Upper lobe of left lung (tissue), 6 donors: ENCODE results near the gene GRB7. TPM values are rescaled to one million over a fixed set of nuclear protein-coding genes. Genes with fewer than 3 reads are reported as not detected.

Source experiments
- ATAC-seq, 2 donors: fragments of 200-7000 bp; cut with Tn5 transposase; one replicate each; pipeline ENCODE4 v1.9.1; 2022; ENCODE audit warnings: mild to moderate bottlenecking in 2 of 2, moderate library complexity in 2 of 2; ENCODE audit not compliant: low FRiP score in 2 of 2
- DNase-seq, 2 donors: peaks; one replicate each; pipeline ENCODE4 v3.0.0-alpha.2; 2019 to 2020
- H3K27ac ChIP-seq, 4 donors: fragments of 200-600 bp; sonication (generic); one replicate each; pipeline ENCODE4 v1.5.1; 2016 to 2019
- H3K27me3 ChIP-seq, 4 donors: fragments of 200-600 bp; sonication (generic); one replicate each; pipeline ENCODE4 v1.5.1; 2017 to 2019
- H3K36me3 ChIP-seq, 4 donors: fragments of 200-600 bp; sonication (generic); one replicate each; pipeline ENCODE4 v1.5.1; 2016 to 2019
- H3K4me1 ChIP-seq, 4 donors: fragments of 200-600 bp; sonication (generic); one replicate each; pipeline ENCODE4 v1.5.1; 2018 to 2019
- H3K4me3 ChIP-seq, 4 donors: fragments of 200-600 bp; sonication (generic); one replicate each; pipeline ENCODE4 v1.5.1; 2017 to 2019; ENCODE audit warnings: mild to moderate bottlenecking in 2 of 4, moderate library complexity in 1 of 4
- H3K9me3 ChIP-seq, 4 donors: fragments of 200-600 bp; sonication (generic); one replicate each; pipeline ENCODE4 v1.5.1; 2018 to 2019
- CTCF ChIP-seq, 6 experiments: fragments of 450-650 bp in 4 of 6; fragments of 200-600 bp in 2 of 6; sonication (generic) in 2 of 6; IDR thresholded peaks; one replicate each; pipeline ENCODE4 v1.5.1; 2016 to 2019; ENCODE audit warnings: antibody characterized with exemption in 6 of 6
- EP300 ChIP-seq, 4 donors: sonication (generic); formaldehyde crosslinking; IDR thresholded peaks; one replicate each; pipeline ENCODE4 v1.5.1; 2017; ENCODE audit warnings: antibody characterized with exemption in 4 of 4, control low read depth in 2 of 4
- POLR2A ChIP-seq, 4 donors: fragments of 450-650 bp; IDR thresholded peaks; one replicate each; pipeline ENCODE4 v1.5.1; 2016 to 2017; ENCODE audit warnings: antibody characterized with exemption in 4 of 4, mild to moderate bottlenecking in 2 of 4
- POLR2AphosphoS5 ChIP-seq, 2 donors: sonication (generic); formaldehyde crosslinking; IDR thresholded peaks; one replicate each; pipeline ENCODE4 v1.5.1; 2017; ENCODE audit warnings: antibody characterized with exemption in 2 of 2
- WGBS, 2 donors: methylation state at CpG; one replicate each; pipeline ENCODE4 v1.1.5; 2017 to 2018; 5-methylcytosine and 5-hydroxymethylcytosine counted together
- small RNA-seq, 4 donors: library from RNA; depleted of rRNA; stranded (forward); fragments of <200 nt; gene quantifications; one replicate each; pipeline ENCODE3, GENCODE V24; 2016
- total RNA-seq, 6 donors: library from RNA; depleted of rRNA in 4 of 6; stranded (reverse); fragments of >200 nt in 4 of 6; gene quantifications; one replicate each; pipeline versions ENCODE4 v1.1.0 to v1.2.1, GENCODE V29; 2016 to 2021
- donor health status: DM: no; HTN: no; CAD: no; lungs with moderate emphysema.
- donor health status: DM: no; HTN: yes; CAD: no; lungs with severe emphysema.

The GRB7 gene
- total RNA-seq, 6 donors from 2014 or later = 19.9 to 82.8 (median 31.1) TPM

DNA sequence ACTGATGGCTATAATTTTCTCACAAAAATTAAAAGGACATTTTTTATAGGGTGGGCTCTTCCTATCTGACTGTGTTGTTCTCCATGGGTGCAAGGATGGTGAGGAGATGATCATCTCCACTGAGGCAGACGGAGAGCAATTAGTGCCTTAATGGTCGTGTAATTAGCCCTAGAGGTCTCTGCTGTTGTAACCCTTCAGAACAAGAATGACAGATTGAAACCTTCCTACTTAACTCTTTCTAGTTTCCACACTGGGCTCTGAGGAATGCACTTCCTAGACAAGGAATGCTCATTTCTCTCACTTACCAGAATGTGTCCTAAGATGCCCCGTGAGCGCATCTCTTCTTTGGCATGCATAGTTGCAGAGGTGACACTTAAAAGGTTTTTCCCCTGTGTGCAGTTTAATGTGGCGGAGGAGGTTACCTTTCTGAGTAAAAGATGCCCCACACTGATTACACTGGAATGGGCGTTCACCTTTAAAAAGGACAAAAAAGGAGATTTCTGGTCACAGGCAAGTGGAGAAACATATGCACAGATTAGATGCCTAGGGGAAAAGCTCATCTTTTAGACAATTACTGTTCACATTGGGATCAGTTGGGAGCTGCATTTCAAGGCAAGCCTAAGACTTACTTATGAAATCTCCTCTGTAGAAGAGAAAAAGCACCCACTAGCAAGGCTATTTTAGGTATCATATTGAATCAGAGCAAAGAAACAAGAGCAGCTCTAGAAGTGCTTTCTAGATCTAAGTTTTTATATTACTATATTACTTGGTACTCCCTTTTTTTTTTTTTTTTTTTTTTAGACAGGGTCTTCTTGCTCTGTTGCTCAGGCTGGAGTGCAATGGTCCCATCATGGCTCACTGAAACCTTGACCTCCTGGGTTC lies 53.6 kb downstream of the GRB7 start:
- 61 to 71% methylated on average over 6 of the region's 6 CpGs for WGBS, 2 donors
- Histone ChIP-seq H3K9me3 (no peaks in the 10 kb centered on the region), H3K27me3 (no peaks in the 10 kb centered on the region), H3K4me1 (no peaks in the 10 kb centered on the region), H3K36me3 (no peaks in the 10 kb centered on the region), H3K27ac (no peak overlapping the region), H3K4me3 (no peak overlapping the region)
- DNase-seq (no peak), ATAC-seq (no peak)
- TF ChIP-seq POLR2A (IDR thresholded peaks at IDR 0.05) (no peak), POLR2AphosphoS5 (IDR thresholded peaks at IDR 0.05) (no peak), CTCF (IDR thresholded peaks at IDR 0.05) (no peak), EP300 (IDR thresholded peaks at IDR 0.05) (no peak)

GRCh38 chr17:39792526-39793221 lies 54.9 kb downstream of the GRB7 start:
- Histone ChIP-seq H3K9me3 (no peaks in the 10 kb centered on the region), H3K27ac (no peak overlapping the region), H3K36me3 (no peaks in the 10 kb centered on the region), H3K27me3 (no peaks in the 10 kb centered on the region), H3K4me3 (no peak overlapping the region), H3K4me1 (no peaks in the 10 kb centered on the region)
- TF ChIP-seq CTCF (IDR thresholded peaks at IDR 0.05) (no peak), EP300 (IDR thresholded peaks at IDR 0.05) (no peak), POLR2AphosphoS5 (IDR thresholded peaks at IDR 0.05) (no peak), POLR2A (IDR thresholded peaks at IDR 0.05) (no peak)
- ATAC-seq = no peak
- 81 to 83% methylated on average over 10 of the region's 10 CpGs for WGBS, 2 donors
- DNase-seq = no peak

GRCh38 chr17:39793301-39793872 lies 55.6 kb downstream of the GRB7 start:
- H3K27me3 ChIP-seq = no peaks in the 10 kb centered on the region
- H3K27ac ChIP-seq = no peak overlapping the region
- DNase-seq (no peak), ATAC-seq (no peak)
- no peak for TF ChIP-seq CTCF (IDR thresholded peaks at IDR 0.05)
- TF ChIP-seq EP300 (IDR thresholded peaks at IDR 0.05) = no peak
- TF ChIP-seq POLR2AphosphoS5 (IDR thresholded peaks at IDR 0.05) = no peak
- TF ChIP-seq POLR2A (IDR thresholded peaks at IDR 0.05) = no peak
- no peaks in the 10 kb centered on the region for H3K4me1 ChIP-seq
- no peaks in the 10 kb centered on the region for H3K36me3 ChIP-seq
- WGBS, 2 donors = 42 to 43% methylated on average over 3 of the region's 3 CpGs
- H3K9me3 ChIP-seq = no peaks in the 10 kb centered on the region
- H3K4me3 ChIP-seq = no peak overlapping the region

GRCh38 chr17:39794249-39794970 lies 56.7 kb downstream of the GRB7 start:
- WGBS, 2 donors = 71 to 75% methylated on average over 2 of the region's 2 CpGs
- TF ChIP-seq CTCF (IDR thresholded peaks at IDR 0.05) (no peak), POLR2A (IDR thresholded peaks at IDR 0.05) (no peak), EP300 (IDR thresholded peaks at IDR 0.05) (no peak), POLR2AphosphoS5 (IDR thresholded peaks at IDR 0.05) (no peak)
- H3K27me3 ChIP-seq = no peaks in the 10 kb centered on the region
- no peak overlapping the region for H3K4me3 ChIP-seq
- no peaks in the 10 kb centered on the region for H3K36me3 ChIP-seq
- ATAC-seq = no peak
- H3K9me3 ChIP-seq = no peaks in the 10 kb centered on the region
- no peak for DNase-seq
- H3K27ac ChIP-seq = no peak overlapping the region
- H3K4me1 ChIP-seq = no peaks in the 10 kb centered on the region

Small RNAs within 50 kb of the gene (small RNA-seq; reads per million reads assigned to genes)
- gene MIR4728 = 0.06 to 1.1 (median 0.17) reads per million in 4 donors

Other genes starting within 250 kb of the GRB7 start
- not detected for gene NEUROD2, start 130.0 kb upstream of the GRB7 start, total RNA-seq
- 10 to 100 TPM; 10.9 to 22.4 (median 13.8) TPM for gene PPP1R1B, start 111.0 kb upstream of the GRB7 start, total RNA-seq
- 100 to 1,000 TPM in 2 of 6 donors, 10 to 100 TPM in 4; 27.5 to 315 (median 84.1) TPM for gene STARD3, start 100.8 kb upstream of the GRB7 start, total RNA-seq
- 1 to 10 TPM in 5 of 6 donors, under 1 TPM in 1; 0.39 to 4.2 (median 2.5) TPM for gene TCAP, start 72.6 kb upstream of the GRB7 start, total RNA-seq
- 10 to 100 TPM in 3 of 6 donors, 1 to 10 TPM in 3; 3.1 to 21.3 (median 7.0) TPM for gene PNMT, start 69.5 kb upstream of the GRB7 start, total RNA-seq
- gene PGAP3, start 49.9 kb upstream of the GRB7 start, total RNA-seq = 10 to 100 TPM; 15.2 to 64.0 (median 27.9) TPM
- gene ERBB2, start 37.9 kb upstream of the GRB7 start, total RNA-seq = 100 to 1,000 TPM in 4 of 6 donors, 10 to 100 TPM in 2; 88.6 to 126 (median 112) TPM
- gene MIEN1, start 7.4 kb upstream of the GRB7 start, total RNA-seq = 10 to 100 TPM; 26.2 to 54.1 (median 43.2) TPM
- gene IKZF3, start 126.4 kb downstream of the GRB7 start, total RNA-seq = 10 to 100 TPM in 1 of 6 donors, 1 to 10 TPM in 5; 2.2 to 14.9 (median 4.9) TPM
- gene ZPBP2, start 130.3 kb downstream of the GRB7 start, total RNA-seq = not detected
- gene GSDMB, start 180.7 kb downstream of the GRB7 start, total RNA-seq = 10 to 100 TPM in 3 of 6 donors, 1 to 10 TPM in 3; 5.6 to 73.3 (median 17.8) TPM
- gene ORMDL3, start 189.7 kb downstream of the GRB7 start, total RNA-seq = 10 to 100 TPM; 69.9 to 99.6 (median 82.7) TPM
- gene LRRC3C, start 189.8 kb downstream of the GRB7 start, total RNA-seq = not detected
- gene GSDMA, start 225.1 kb downstream of the GRB7 start, total RNA-seq = under 1 TPM in 4 of 6 donors, not detected in 2; 0.14 to 0.61 (median 0.51) TPM
- gene PSMD3, start 242.9 kb downstream of the GRB7 start, total RNA-seq = 100 to 1,000 TPM in 2 of 6 donors, 10 to 100 TPM in 4; 55.5 to 117 (median 78.8) TPM